ENCODE measurements around the gene POU6F2. TPM values are rescaled to one million over a fixed set of nuclear protein-coding genes. Genes with fewer than 3 reads are reported as not detected.

The POU6F2 gene
- total and polyA plus RNA-seq, 2 experiments from 2014 or later: not detected

- Histone ChIP-seq H3K9me3 (ENCODE audit: low read depth) (no peaks in the 10 kb centered on the region), H3K27me3 (replicated peaks; ENCODE audit: insufficient read depth) (peaks cover 11% of the 10 kb centered on the region), H3K9ac (no peak overlapping the region), H3K79me2 (ENCODE audit: insufficient read depth) (no peaks in the 10 kb centered on the region), H3K4me3 (no peak overlapping the region), H4K20me1 (ENCODE audit: insufficient read depth) (no peaks in the 10 kb centered on the region), H3K4me2 (ENCODE audit: unreplicated experiment) (no peak overlapping the region), H3F3A (ENCODE audit: insufficient read depth) (no peaks in the 10 kb centered on the region), H3K9me2 (ENCODE audit: insufficient read depth) (no peaks in the 10 kb centered on the region), H3K27ac (no peak overlapping the region), H3K36me3 (ENCODE audit: low read depth) (no peaks in the 10 kb centered on the region), H3K4me1 (ENCODE audit: insufficient read depth) (no peaks in the 10 kb centered on the region), H2AFZ (no peak overlapping the region)
- DNase-seq: no peak
- WGBS, 2 experiments (ENCODE audit: low coverage in 1 of 2, low lambda C conversion rate in 2 of 2, missing lambda C conversion rate in 2 of 2): 66 to 72% methylated on average over 3 of the region's 3 CpGs
- no peak for TF ChIP-seq EZH2 (IDR thresholded peaks at IDR 0.05; ENCODE audit: insufficient read depth, poor library complexity, severe bottlenecking)
- no peak for TF ChIP-seq EZH2phosphoT487 (IDR thresholded peaks at IDR 0.05; ENCODE audit: insufficient read depth, low read depth)
- in situ Hi-C loops (cut with MboI): no loop called here
Measured at GRCh38 chr7:39083781-39084180, 106.1 kb downstream of the POU6F2 start.

- H3K4me1 ChIP-seq (ENCODE audit: insufficient read depth): no peaks in the 10 kb centered on the region
- no peak for DNase-seq
- in situ Hi-C loops (cut with MboI): no loop called here
- H3K27ac ChIP-seq: no peak overlapping the region
- H3K4me2 ChIP-seq (ENCODE audit: unreplicated experiment): no peak overlapping the region
- no peaks in the 10 kb centered on the region for H3K79me2 ChIP-seq (ENCODE audit: insufficient read depth)
- no peaks in the 10 kb centered on the region for H3K9me2 ChIP-seq (ENCODE audit: insufficient read depth)
- no peaks in the 10 kb centered on the region for H3K9me3 ChIP-seq (ENCODE audit: low read depth)
- H3F3A ChIP-seq (ENCODE audit: insufficient read depth): no peaks in the 10 kb centered on the region
- WGBS, 2 experiments (ENCODE audit: low coverage in 1 of 2, low lambda C conversion rate in 2 of 2, missing lambda C conversion rate in 2 of 2): 65 to 67% methylated on average over 3 of the region's 3 CpGs
- H2AFZ ChIP-seq: no peak overlapping the region
- H3K36me3 ChIP-seq (ENCODE audit: low read depth): no peaks in the 10 kb centered on the region
- peaks cover 11% of the 10 kb centered on the region for H3K27me3 ChIP-seq (replicated peaks; ENCODE audit: insufficient read depth)
- no peak overlapping the region for H3K4me3 ChIP-seq
- TF ChIP-seq EZH2 (IDR thresholded peaks at IDR 0.05; ENCODE audit: insufficient read depth, poor library complexity, severe bottlenecking) (no peak), EZH2phosphoT487 (IDR thresholded peaks at IDR 0.05; ENCODE audit: insufficient read depth, low read depth) (no peak)
- H3K9ac ChIP-seq: no peak overlapping the region
- no peaks in the 10 kb centered on the region for H4K20me1 ChIP-seq (ENCODE audit: insufficient read depth)
Measured at GRCh38 chr7:39084349-39084748, 106.6 kb downstream of the POU6F2 start.

GRCh38 chr7:39085189-39085588 is 107.5 kb downstream of the POU6F2 start:
- no peak overlapping the region for H3K4me2 ChIP-seq (ENCODE audit: unreplicated experiment)
- 31 to 36% methylated on average over 5 of the region's 5 CpGs for WGBS, 2 experiments (ENCODE audit: low coverage in 1 of 2, low lambda C conversion rate in 2 of 2, missing lambda C conversion rate in 2 of 2)

GRCh38 chr7:39085590-39086049 is 107.9 kb downstream of the POU6F2 start:
- peak; percentile 8 for DNase-seq
- no peak overlapping the region for H3K9ac ChIP-seq
- H3K36me3 ChIP-seq (ENCODE audit: low read depth): no peaks in the 10 kb centered on the region
- H4K20me1 ChIP-seq (ENCODE audit: insufficient read depth): no peaks in the 10 kb centered on the region
- H3K4me3 ChIP-seq: no peak overlapping the region
- in situ Hi-C loops (cut with MboI): no loop called here
- TF ChIP-seq EZH2 (IDR thresholded peaks at IDR 0.05; ENCODE audit: insufficient read depth, poor library complexity, severe bottlenecking) (no peak), EZH2phosphoT487 (IDR thresholded peaks at IDR 0.05; ENCODE audit: insufficient read depth, low read depth) (no peak)
- 0 out of 2 replicates have a peak overlapping the region, but pooled peaks have one; percentile 28 for H2AFZ ChIP-seq
- WGBS, 2 experiments (ENCODE audit: low coverage in 1 of 2, low lambda C conversion rate in 2 of 2, missing lambda C conversion rate in 2 of 2): 1 to 4% methylated on average over 11 of the region's 11 CpGs
- no peak overlapping the region for H3K27ac ChIP-seq
- H3K4me1 ChIP-seq (ENCODE audit: insufficient read depth): no peaks in the 10 kb centered on the region
- no peaks in the 10 kb centered on the region for H3K79me2 ChIP-seq (ENCODE audit: insufficient read depth)
- H3K9me2 ChIP-seq (ENCODE audit: insufficient read depth): no peaks in the 10 kb centered on the region
- H3K9me3 ChIP-seq (ENCODE audit: low read depth): no peaks in the 10 kb centered on the region
- peaks cover 11% of the 10 kb centered on the region for H3K27me3 ChIP-seq (replicated peaks; ENCODE audit: insufficient read depth)
- H3K4me2 ChIP-seq (ENCODE audit: unreplicated experiment): no peak overlapping the region
- H3F3A ChIP-seq (ENCODE audit: insufficient read depth): no peaks in the 10 kb centered on the region

More at GRCh38 chr7:39085189-39085588, 107.5 kb downstream of the POU6F2 start:
- Histone ChIP-seq H3K9me2 (ENCODE audit: insufficient read depth) (no peaks in the 10 kb centered on the region), H3K79me2 (ENCODE audit: insufficient read depth) (no peaks in the 10 kb centered on the region), H3K27me3 (replicated peaks; ENCODE audit: insufficient read depth) (peaks cover 11% of the 10 kb centered on the region), H3K27ac (no peak overlapping the region), H3F3A (ENCODE audit: insufficient read depth) (no peaks in the 10 kb centered on the region), H3K4me1 (ENCODE audit: insufficient read depth) (no peaks in the 10 kb centered on the region), H3K4me3 (no peak overlapping the region), H2AFZ (no peak overlapping the region), H3K9ac (no peak overlapping the region), H4K20me1 (ENCODE audit: insufficient read depth) (no peaks in the 10 kb centered on the region), H3K36me3 (ENCODE audit: low read depth) (no peaks in the 10 kb centered on the region), H3K9me3 (ENCODE audit: low read depth) (no peaks in the 10 kb centered on the region)
- in situ Hi-C loops (cut with MboI): no loop called here
- TF ChIP-seq EZH2phosphoT487 (IDR thresholded peaks at IDR 0.05; ENCODE audit: insufficient read depth, low read depth): no peak
- no peak for TF ChIP-seq EZH2 (IDR thresholded peaks at IDR 0.05; ENCODE audit: insufficient read depth, poor library complexity, severe bottlenecking)
- no peak for DNase-seq
